ENCODE data around the gene STX8. TPM values are rescaled to one million over a fixed set of nuclear protein-coding genes. Genes with fewer than 3 reads are reported as not detected.
A peak's percentile ranks its signal among the peaks of the same experiment; 100 is the strongest.

Gene STX8
- total RNA-seq, 2 experiments from 2014 or later = 84.8 to 91.7 TPM

GRCh38 chr17:9519583-9520272 is 55.9 kb downstream of the STX8 start:
- POLR2A ChIA-PET = no interaction called here
- H3K4me1 Mint-ChIP-seq = peaks cover 20% of the 10 kb centered on the region

GRCh38 chr17:9517396-9517795 is 58.2 kb downstream of the STX8 start:
- ChIA-PET POLR2A (no interaction called here), CTCF (no interaction called here)
- Mint-ChIP-seq H3K36me3 (ENCODE audit: low read depth) (peaks cover 6% of the 10 kb centered on the region), H3K27me3 (no peaks in the 10 kb centered on the region), H3K27ac (no peak overlapping the region), H3K9me3 (no peaks in the 10 kb centered on the region), H3K4me1 (peaks cover 20% of the 10 kb centered on the region), H3K4me3 (no peak overlapping the region)
- peak; percentile 54 for DNase-seq

More at GRCh38 chr17:9519583-9520272, 55.9 kb downstream of the STX8 start:
- H3K27ac Mint-ChIP-seq = no peak overlapping the region
- no peak overlapping the region for H3K4me3 Mint-ChIP-seq
- no peak for DNase-seq
- H3K27me3 Mint-ChIP-seq = no peaks in the 10 kb centered on the region
- H3K9me3 Mint-ChIP-seq = no peaks in the 10 kb centered on the region
- H3K36me3 Mint-ChIP-seq (ENCODE audit: low read depth) = no peaks in the 10 kb centered on the region
- CTCF ChIA-PET = interaction anchor here (0.7 kb wide), 1 partner anchor 28 kb away, joined by 3 read pairs; no protein-coding TSS in a partner anchor

DNA sequence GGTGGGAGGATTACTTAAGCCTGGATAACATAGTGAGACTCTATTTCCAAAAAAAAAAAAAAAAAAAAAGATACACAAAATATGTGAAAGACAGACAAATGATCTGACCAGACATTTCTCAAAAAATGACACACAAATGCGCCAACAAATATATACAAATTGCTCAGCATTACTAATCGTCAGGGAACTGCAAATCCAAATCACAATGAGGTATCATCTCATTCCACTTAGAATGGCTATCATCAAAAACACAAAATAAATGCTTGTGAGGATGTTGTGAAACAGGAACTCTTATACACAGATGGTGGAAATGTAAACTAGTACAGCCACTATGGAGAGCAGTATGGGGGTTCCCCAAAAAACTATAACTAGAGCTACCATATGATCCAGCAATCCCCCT is 62.4 kb downstream of the STX8 start:
- H3K9me3 Mint-ChIP-seq = peaks cover 22% of the 10 kb centered on the region
- peaks cover 24% of the 10 kb centered on the region for H3K36me3 Mint-ChIP-seq (ENCODE audit: low read depth)
- no peak for DNase-seq
- H3K27me3 Mint-ChIP-seq = no peaks in the 10 kb centered on the region
- POLR2A ChIA-PET = no interaction called here
- H3K4me1 Mint-ChIP-seq = peaks cover 22% of the 10 kb centered on the region
- H3K4me3 Mint-ChIP-seq = no peak overlapping the region
- CTCF ChIA-PET = interaction anchor here (1.3 kb wide), 1 partner anchor 25 kb away, joined by 3 read pairs; no protein-coding TSS in a partner anchor
- no peak overlapping the region for H3K27ac Mint-ChIP-seq

- H3K4me3 Mint-ChIP-seq = no peak overlapping the region
- POLR2A ChIA-PET = no interaction called here
- H3K4me1 Mint-ChIP-seq = peaks cover 15% of the 10 kb centered on the region
- CTCF ChIA-PET = no interaction called here
- H3K9me3 Mint-ChIP-seq = peaks cover 27% of the 10 kb centered on the region
- peaks cover 29% of the 10 kb centered on the region for H3K36me3 Mint-ChIP-seq (ENCODE audit: low read depth)
- no peaks in the 10 kb centered on the region for H3K27me3 Mint-ChIP-seq
- no peak for DNase-seq
- no peak overlapping the region for H3K27ac Mint-ChIP-seq
Measured at GRCh38 chr17:9512323-9513168, 63.1 kb downstream of the STX8 start.

DNA sequence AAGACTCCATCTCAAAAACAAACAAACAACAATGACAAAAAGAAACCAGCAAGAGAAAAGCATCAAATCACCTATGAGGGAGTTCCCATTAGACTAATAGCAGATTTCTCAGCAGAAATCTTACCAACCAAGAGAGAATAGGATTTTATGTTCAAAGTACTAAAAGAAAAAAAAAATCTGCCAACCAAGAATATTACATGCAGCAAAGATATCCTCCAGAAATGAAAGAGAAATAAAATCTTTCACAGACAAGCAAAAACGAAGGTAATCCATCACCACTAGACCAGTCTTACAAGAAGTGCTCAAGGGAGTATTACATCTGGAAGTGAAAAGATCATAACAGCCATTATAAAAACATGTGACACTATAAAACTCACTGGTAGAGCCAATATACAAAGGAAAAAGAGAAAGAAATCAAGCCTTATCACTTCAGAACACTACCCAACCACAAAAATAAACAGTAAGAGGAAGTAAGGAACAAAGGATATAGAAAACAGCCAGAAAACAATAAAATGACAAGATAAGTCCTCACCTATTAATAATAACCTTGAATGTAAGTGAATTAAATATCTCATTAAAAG is 66.3 kb downstream of the STX8 start:
- Mint-ChIP-seq H3K27me3 (no peaks in the 10 kb centered on the region), H3K4me1 (peaks cover 4% of the 10 kb centered on the region), H3K4me3 (no peak overlapping the region), H3K9me3 (peaks cover 32% of the 10 kb centered on the region), H3K36me3 (ENCODE audit: low read depth) (peaks cover 41% of the 10 kb centered on the region), H3K27ac (no peak overlapping the region)
- no peak for DNase-seq
- ChIA-PET CTCF (no interaction called here), POLR2A (no interaction called here)

DNA sequence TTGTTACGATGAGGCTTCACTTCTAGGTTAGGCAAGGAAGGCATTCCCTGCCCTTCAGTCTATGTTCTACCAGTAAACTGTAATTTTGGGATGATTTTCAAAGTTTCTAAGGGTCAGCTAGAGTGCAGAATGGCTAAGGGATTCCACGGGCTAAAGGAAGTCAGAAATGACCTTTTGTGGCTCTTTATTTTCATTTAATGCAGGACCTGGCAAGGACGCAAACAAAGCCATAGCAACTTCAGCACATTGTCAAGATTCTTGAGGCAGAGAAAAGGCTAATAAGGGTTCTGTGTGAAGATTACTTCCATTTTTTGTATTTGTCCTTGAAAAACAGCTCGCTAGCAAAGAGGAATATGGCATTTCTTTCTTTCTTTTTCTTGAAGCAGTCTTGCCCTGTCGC is 76.6 kb downstream of the STX8 start:
- CTCF ChIA-PET = no interaction called here
- DNase-seq = no peak
- Mint-ChIP-seq H3K27ac (no peak overlapping the region), H3K9me3 (no peaks in the 10 kb centered on the region), H3K36me3 (ENCODE audit: low read depth) (peaks cover 7% of the 10 kb centered on the region), H3K27me3 (no peaks in the 10 kb centered on the region), H3K4me1 (peaks cover 1% of the 10 kb centered on the region), H3K4me3 (no peak overlapping the region)
- POLR2A ChIA-PET = no interaction called here

DNA sequence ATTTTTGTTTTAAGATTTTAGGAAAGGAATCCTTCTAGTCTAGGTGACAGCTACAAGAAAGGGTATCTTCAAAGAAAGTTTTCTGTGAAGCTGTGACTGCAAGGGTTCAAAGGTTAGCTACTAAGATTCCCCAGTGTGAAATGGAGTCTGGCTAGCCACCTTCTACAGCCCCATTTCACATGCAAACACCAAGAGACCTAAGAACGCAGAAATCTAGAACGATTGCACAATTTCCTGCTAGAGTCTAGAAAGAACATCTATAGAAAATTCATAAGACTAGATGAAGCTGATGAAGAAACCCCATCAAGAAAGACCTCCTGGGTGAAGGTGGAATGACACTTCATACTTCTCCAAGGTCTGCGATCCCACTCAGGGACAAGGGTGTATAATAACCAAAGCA is 77.1 kb downstream of the STX8 start:
- DNase-seq = no peak
- Mint-ChIP-seq H3K4me1 (peaks cover 1% of the 10 kb centered on the region), H3K4me3 (no peak overlapping the region), H3K27me3 (no peaks in the 10 kb centered on the region), H3K9me3 (no peaks in the 10 kb centered on the region), H3K36me3 (ENCODE audit: low read depth) (peaks cover 7% of the 10 kb centered on the region), H3K27ac (no peak overlapping the region)
- ChIA-PET POLR2A (no interaction called here), CTCF (interaction anchor here (0.6 kb wide), 2 partner anchors 203 to 233 kb away, joined by 3 to 4 read pairs; no protein-coding TSS in a partner anchor)

GRCh38 chr17:9488556-9488955 is 87.1 kb downstream of the STX8 start:
- no peak for DNase-seq
- Mint-ChIP-seq H3K4me1 (no peaks in the 10 kb centered on the region), H3K36me3 (ENCODE audit: low read depth) (peaks cover 6% of the 10 kb centered on the region), H3K27ac (no peak overlapping the region), H3K27me3 (no peaks in the 10 kb centered on the region), H3K9me3 (no peaks in the 10 kb centered on the region), H3K4me3 (no peak overlapping the region)
- ChIA-PET CTCF (interaction anchor here (1.0 to 1.7 kb wide), 2 partner anchors 26 to 81 kb away, joined by 3 read pairs; no protein-coding TSS in a partner anchor), POLR2A (no interaction called here)

GRCh38 chr17:9487406-9487805 is 88.2 kb downstream of the STX8 start:
- Mint-ChIP-seq H3K4me3 (no peak overlapping the region), H3K27me3 (no peaks in the 10 kb centered on the region), H3K36me3 (ENCODE audit: low read depth) (peaks cover 6% of the 10 kb centered on the region), H3K4me1 (no peaks in the 10 kb centered on the region), H3K9me3 (no peaks in the 10 kb centered on the region), H3K27ac (no peak overlapping the region)
- DNase-seq = no peak
- POLR2A ChIA-PET = no interaction called here
- CTCF ChIA-PET = interaction anchor here (0.6 kb wide), 1 partner anchor 12 kb away, joined by 3 read pairs; no protein-coding TSS in a partner anchor

GRCh38 chr17:9484789-9485188 is 90.8 kb downstream of the STX8 start:
- H3K36me3 Mint-ChIP-seq (ENCODE audit: low read depth) = peaks cover 1% of the 10 kb centered on the region
- CTCF ChIA-PET = interaction anchor here (0.7 kb wide), 2 partner anchors 1200 to 1754 kb away, joined by 3 read pairs; no protein-coding TSS in a partner anchor
- POLR2A ChIA-PET = no interaction called here

DNA sequence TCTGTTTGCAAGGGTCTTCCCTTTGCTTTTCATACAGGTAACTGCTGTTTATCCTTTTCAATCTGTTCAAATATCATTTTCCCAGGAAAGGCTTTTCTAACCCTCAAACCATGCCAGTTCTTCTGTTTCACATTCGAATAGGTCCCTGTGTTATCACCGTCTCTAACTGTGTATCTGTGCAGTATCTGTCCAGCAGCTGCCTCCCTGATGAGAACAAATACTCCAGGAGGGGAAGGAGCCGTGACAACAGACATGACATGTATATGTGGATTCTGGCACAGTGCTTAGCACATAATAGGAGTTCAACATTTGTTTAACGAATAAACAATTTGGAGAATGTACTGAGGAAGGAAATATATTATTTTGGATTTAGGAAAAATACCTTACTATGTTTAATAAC is 95.7 kb downstream of the STX8 start:
- H3K27ac Mint-ChIP-seq = no peak overlapping the region
- H3K27me3 Mint-ChIP-seq = no peaks in the 10 kb centered on the region
- ChIA-PET POLR2A (no interaction called here), CTCF (interaction anchor here (1.1 kb wide), 1 partner anchor 9 kb away, joined by 3 read pairs; no protein-coding TSS in a partner anchor)
- H3K4me1 Mint-ChIP-seq = no peaks in the 10 kb centered on the region
- no peaks in the 10 kb centered on the region for H3K9me3 Mint-ChIP-seq
- DNase-seq = no peak
- H3K36me3 Mint-ChIP-seq (ENCODE audit: low read depth) = no peaks in the 10 kb centered on the region
- H3K4me3 Mint-ChIP-seq = no peak overlapping the region

More at GRCh38 chr17:9484789-9485188, 90.8 kb downstream of the STX8 start:
- no peak for DNase-seq
- Mint-ChIP-seq H3K4me3 (no peak overlapping the region), H3K27me3 (no peaks in the 10 kb centered on the region), H3K4me1 (no peaks in the 10 kb centered on the region), H3K9me3 (no peaks in the 10 kb centered on the region), H3K27ac (no peak overlapping the region)

DNA sequence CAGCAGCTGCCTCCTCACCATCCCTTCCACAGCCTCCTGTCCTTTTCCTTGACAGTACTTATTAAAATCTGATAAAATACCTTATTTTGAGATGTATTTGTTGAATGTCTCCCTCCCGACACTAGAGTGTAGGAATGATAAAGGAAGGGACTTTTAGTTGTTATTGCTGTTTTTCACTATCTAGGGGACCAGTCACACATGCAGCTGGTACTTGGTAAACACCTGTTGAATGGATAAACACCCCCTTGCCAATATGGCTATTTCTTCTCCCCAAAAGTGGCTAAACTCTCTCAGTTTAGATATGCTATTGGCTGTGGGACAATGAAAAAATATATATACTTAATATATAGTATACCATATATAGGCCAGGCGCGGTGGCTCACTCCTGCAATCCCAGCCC is 96.7 kb downstream of the STX8 start:
- H3K4me1 Mint-ChIP-seq = no peaks in the 10 kb centered on the region
- H3K36me3 Mint-ChIP-seq (ENCODE audit: low read depth) = peaks cover under 1% of the 10 kb centered on the region

More for the DNA sequence above, 96.7 kb downstream of the STX8 start:
- ChIA-PET POLR2A (no interaction called here), CTCF (interaction anchor here (1.1 kb wide), 1 partner anchor 8 kb away, joined by 3 read pairs; no protein-coding TSS in a partner anchor)
- H3K27me3 Mint-ChIP-seq = no peaks in the 10 kb centered on the region
- no peak overlapping the region for H3K4me3 Mint-ChIP-seq
- no peaks in the 10 kb centered on the region for H3K9me3 Mint-ChIP-seq
- H3K27ac Mint-ChIP-seq = no peak overlapping the region
- DNase-seq = no peak
